GM18867 (cell line): ENCODE data around the gene SDC3.
A peak's percentile ranks its signal among the peaks of the same experiment; 100 is the strongest.

ENCODE experiments used
- ATAC-seq: cut with Tn5 transposase; IDR thresholded peaks from one replicate; pipeline ENCODE4 v1.9.1; 2021; ENCODE audit warnings: mild to moderate bottlenecking, moderate library complexity; ENCODE audit not compliant: unreplicated experiment

The SDC3 gene

GRCh38 chr1:30823969-30824735 is 84.4 kb downstream of the SDC3 start:
- ATAC-seq, result peak; percentile 94

GRCh38 chr1:30823627-30823968 is 85.0 kb downstream of the SDC3 start:
- no peak for ATAC-seq

- ATAC-seq, result no peak
Observed at GRCh38 chr1:30822966-30823581, 85.5 kb downstream of the SDC3 start.

- no peak for ATAC-seq
Observed at GRCh38 chr1:30822006-30822405, 86.6 kb downstream of the SDC3 start.

- no peak for ATAC-seq
Observed at GRCh38 chr1:30820299-30820698, 88.3 kb downstream of the SDC3 start.
